ENCODE results near the gene GPR153. TPM values are rescaled to one million over a fixed set of nuclear protein-coding genes. Genes with fewer than 3 reads are reported as not detected.

The GPR153 gene
- total RNA-seq, 1 donor from 2014 or later, result 4.2 TPM

DNA sequence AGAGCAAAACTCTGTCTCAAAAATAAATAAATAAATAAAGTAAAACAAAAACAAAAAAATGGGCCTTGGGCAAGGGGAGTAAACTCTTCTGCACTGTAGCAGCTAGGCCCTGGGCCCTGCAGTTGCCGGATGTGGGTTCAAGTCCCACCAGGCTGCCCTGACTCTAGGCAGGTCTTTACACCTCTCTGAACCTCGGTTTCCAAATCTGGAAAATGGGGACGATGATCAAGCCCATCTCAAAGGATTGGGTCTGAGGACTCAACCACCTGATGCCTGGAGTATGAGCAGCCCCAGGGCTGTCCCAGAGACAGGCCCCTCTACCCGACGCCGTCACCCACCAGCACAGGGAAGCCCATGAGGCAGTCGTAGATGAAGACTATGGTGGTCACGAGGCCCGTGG is 7.5 kb downstream of the GPR153 start:
- no peaks in the 10 kb centered on the region for H3K36me3 Mint-ChIP-seq (ENCODE audit: unreplicated experiment)
- DNase-seq (ENCODE audit: extremely low spot score, unreplicated experiment), result no peak
- no peak overlapping the region for H3K27ac Mint-ChIP-seq (ENCODE audit: unreplicated experiment)
- TF ChIP-seq, protein P1, sequence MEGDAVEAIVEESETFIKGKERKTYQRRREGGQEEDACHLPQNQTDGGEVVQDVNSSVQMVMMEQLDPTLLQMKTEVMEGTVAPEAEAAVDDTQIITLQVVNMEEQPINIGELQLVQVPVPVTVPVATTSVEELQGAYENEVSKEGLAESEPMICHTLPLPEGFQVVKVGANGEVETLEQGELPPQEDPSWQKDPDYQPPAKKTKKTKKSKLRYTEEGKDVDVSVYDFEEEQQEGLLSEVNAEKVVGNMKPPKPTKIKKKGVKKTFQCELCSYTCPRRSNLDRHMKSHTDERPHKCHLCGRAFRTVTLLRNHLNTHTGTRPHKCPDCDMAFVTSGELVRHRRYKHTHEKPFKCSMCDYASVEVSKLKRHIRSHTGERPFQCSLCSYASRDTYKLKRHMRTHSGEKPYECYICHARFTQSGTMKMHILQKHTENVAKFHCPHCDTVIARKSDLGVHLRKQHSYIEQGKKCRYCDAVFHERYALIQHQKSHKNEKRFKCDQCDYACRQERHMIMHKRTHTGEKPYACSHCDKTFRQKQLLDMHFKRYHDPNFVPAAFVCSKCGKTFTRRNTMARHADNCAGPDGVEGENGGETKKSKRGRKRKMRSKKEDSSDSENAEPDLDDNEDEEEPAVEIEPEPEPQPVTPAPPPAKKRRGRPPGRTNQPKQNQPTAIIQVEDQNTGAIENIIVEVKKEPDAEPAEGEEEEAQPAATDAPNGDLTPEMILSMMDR (IDR thresholded peaks at IDR 0.05), result no peak
- no peak overlapping the region for H3K4me3 Mint-ChIP-seq (ENCODE audit: unreplicated experiment)
- no peaks in the 10 kb centered on the region for H3K9me3 Mint-ChIP-seq (ENCODE audit: unreplicated experiment)
- H3K27me3 Mint-ChIP-seq (ENCODE audit: unreplicated experiment), result peaks cover 17% of the 10 kb centered on the region
- peaks cover 2% of the 10 kb centered on the region for H3K4me1 Mint-ChIP-seq (ENCODE audit: unreplicated experiment)

DNA sequence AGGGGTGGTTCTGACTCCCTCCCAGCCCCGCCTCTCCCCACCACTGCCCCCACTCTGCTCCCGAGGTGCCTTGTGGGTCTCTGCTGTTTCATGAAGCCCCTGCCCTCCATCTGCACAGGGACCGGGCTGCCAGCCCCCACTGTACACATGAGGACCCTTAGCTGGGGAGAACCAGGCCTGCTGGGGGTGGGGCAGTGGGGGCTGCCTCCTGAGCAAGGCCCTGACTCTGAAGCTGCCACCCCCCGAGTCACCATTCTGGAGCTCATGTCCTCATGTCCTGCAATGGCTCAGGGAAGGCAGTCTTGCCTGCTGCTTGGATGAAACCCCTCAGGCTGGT is 8.6 kb downstream of the GPR153 start:
- Mint-ChIP-seq H3K36me3 (ENCODE audit: unreplicated experiment) (no peaks in the 10 kb centered on the region), H3K4me3 (ENCODE audit: unreplicated experiment) (no peak overlapping the region), H3K27me3 (ENCODE audit: unreplicated experiment) (peaks cover 22% of the 10 kb centered on the region), H3K9me3 (ENCODE audit: unreplicated experiment) (no peaks in the 10 kb centered on the region), H3K4me1 (ENCODE audit: unreplicated experiment) (peaks cover 2% of the 10 kb centered on the region), H3K27ac (ENCODE audit: unreplicated experiment) (no peak overlapping the region)
- DNase-seq (ENCODE audit: extremely low spot score, unreplicated experiment), result no peak
- TF ChIP-seq, protein P1 (IDR thresholded peaks at IDR 0.05), result no peak

DNA sequence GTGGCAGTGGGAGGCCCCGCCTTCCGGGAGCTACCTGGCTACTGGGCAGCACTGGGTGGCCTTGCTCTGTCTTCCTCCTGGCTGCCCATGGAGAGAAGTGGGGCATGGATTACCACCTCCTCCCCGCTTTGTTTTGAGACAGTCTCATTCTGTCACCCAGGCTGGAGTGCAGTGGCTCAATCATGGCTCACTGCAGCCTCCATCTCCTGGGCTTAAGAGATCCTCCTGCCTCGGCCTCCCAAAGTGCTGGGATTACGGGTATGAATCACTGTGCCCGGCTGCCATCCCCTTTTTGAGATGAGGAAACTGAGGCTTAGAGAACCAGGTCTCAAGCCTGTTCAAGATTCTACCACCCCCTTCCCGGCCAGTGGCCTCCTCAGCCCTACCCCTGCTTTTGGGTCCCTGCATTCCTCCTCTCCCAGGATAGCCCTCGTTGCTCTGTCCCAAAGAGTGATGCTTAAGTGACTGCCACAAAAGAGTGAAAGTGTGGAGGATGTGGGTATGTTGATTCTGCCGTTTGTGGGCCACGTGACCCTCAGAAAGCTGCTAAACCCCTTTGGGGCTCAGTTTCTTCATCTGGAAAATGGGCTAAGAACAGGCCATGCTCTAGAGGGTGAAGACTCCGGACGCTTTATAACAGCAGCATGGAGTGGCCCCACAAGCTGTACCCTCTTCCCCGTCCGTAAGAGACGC is 9.1 kb downstream of the GPR153 start:
- Mint-ChIP-seq H3K4me1 (ENCODE audit: unreplicated experiment) (peaks cover 4% of the 10 kb centered on the region), H3K4me3 (ENCODE audit: unreplicated experiment) (no peak overlapping the region), H3K36me3 (ENCODE audit: unreplicated experiment) (no peaks in the 10 kb centered on the region), H3K27ac (ENCODE audit: unreplicated experiment) (no peak overlapping the region), H3K27me3 (ENCODE audit: unreplicated experiment) (peaks cover 22% of the 10 kb centered on the region), H3K9me3 (ENCODE audit: unreplicated experiment) (no peaks in the 10 kb centered on the region)
- TF ChIP-seq, protein P1 (IDR thresholded peaks at IDR 0.05), result no peak
- no peak for DNase-seq (ENCODE audit: extremely low spot score, unreplicated experiment)

DNA sequence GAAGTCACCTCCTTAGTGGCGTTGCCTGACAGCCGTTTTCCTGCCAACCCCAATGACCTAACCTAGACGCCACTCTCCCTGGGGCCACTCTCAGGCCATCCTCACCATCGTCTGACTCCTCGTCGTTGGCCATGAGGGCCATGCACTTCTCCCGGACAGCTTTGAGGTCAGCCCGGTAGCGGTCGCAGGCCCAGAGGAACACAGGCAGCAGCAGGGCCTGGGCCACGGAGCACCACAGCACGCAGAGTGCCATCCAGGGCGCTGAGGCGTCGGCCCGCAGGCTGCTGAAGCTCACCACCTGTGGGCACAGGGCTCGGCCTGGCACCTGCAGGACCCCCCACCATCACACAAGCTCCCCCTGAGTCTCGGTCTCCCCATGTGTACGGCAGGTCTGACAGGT is 9.7 kb downstream of the GPR153 start:
- no peaks in the 10 kb centered on the region for H3K36me3 Mint-ChIP-seq (ENCODE audit: unreplicated experiment)

More for the DNA sequence above, 9.7 kb downstream of the GPR153 start:
- no peak for DNase-seq (ENCODE audit: extremely low spot score, unreplicated experiment)
- TF ChIP-seq, protein P1 (IDR thresholded peaks at IDR 0.05), result no peak
- H3K4me1 Mint-ChIP-seq (ENCODE audit: unreplicated experiment), result peaks cover 9% of the 10 kb centered on the region
- H3K9me3 Mint-ChIP-seq (ENCODE audit: unreplicated experiment), result no peaks in the 10 kb centered on the region
- H3K27me3 Mint-ChIP-seq (ENCODE audit: unreplicated experiment), result peaks cover 26% of the 10 kb centered on the region
- no peak overlapping the region for H3K4me3 Mint-ChIP-seq (ENCODE audit: unreplicated experiment)
- H3K27ac Mint-ChIP-seq (ENCODE audit: unreplicated experiment), result no peak overlapping the region
